Esophagus squamous epithelium (tissue), 5 donors: Measurements from ENCODE around the gene VSIG2. TPM values are rescaled to one million over a fixed set of nuclear protein-coding genes. Genes with fewer than 3 reads are reported as not detected.

Source experiments
- DNase-seq: peaks from one replicate; lab custom pipeline; 2025; lab: John Stamatoyannopoulos, UW
- H3K27ac ChIP-seq, 4 donors: fragments of 200-600 bp; sonication (generic); one replicate each; pipeline ENCODE4 v1.5.1; 2016 to 2019; ENCODE audit warnings: mild to moderate bottlenecking in 1 of 4
- H3K27me3 ChIP-seq, 4 donors: fragments of 200-600 bp; sonication (generic); 1 replicate in 3 of 4; 2 replicates in 1 of 4; pipeline versions ENCODE4 v1.5.1 to v1.6.0; 2017 to 2021; ENCODE audit warnings: antibody characterized with exemption in 1 of 4
- H3K36me3 ChIP-seq, 3 donors: fragments of 200-600 bp; sonication (generic); one replicate each; pipeline ENCODE4 v1.5.1; 2016 to 2019
- H3K4me1 ChIP-seq, 3 donors: fragments of 200-600 bp; sonication (generic); one replicate each; pipeline ENCODE4 v1.5.1; 2017 to 2019
- H3K4me3 ChIP-seq, 4 donors: fragments of 200-600 bp; sonication (generic); 1 replicate in 3 of 4; 2 replicates in 1 of 4; pipeline ENCODE4 v1.5.1; 2016 to 2019; ENCODE audit warnings: mild to moderate bottlenecking in 2 of 4, moderate library complexity in 1 of 4
- H3K9me3 ChIP-seq, 3 donors: fragments of 200-600 bp; sonication (generic); one replicate each; pipeline ENCODE4 v1.5.1; 2016 to 2019
- CTCF ChIP-seq, 6 experiments: fragments of 450-650 bp in 4 of 6; fragments of 200-600 bp in 2 of 6; sonication (generic) in 2 of 6; IDR thresholded peaks; one replicate each; pipeline ENCODE4 v1.5.1; 2016 to 2019; ENCODE audit warnings: antibody characterized with exemption in 6 of 6, mild to moderate bottlenecking in 4 of 6, moderate library complexity in 4 of 6
- POLR2A ChIP-seq, 4 donors: fragments of 450-650 bp; IDR thresholded peaks; one replicate each; pipeline ENCODE4 v1.6.1; 2017; ENCODE audit warnings: antibody characterized with exemption in 4 of 4, mild to moderate bottlenecking in 4 of 4, moderate library complexity in 3 of 4
- WGBS, 2 donors: methylation state at CpG; one replicate each; pipeline ENCODE4 v1.1.5; 2018; 5-methylcytosine and 5-hydroxymethylcytosine counted together
- intact Hi-C: fragments of 100-400 bp; cut with DNase I; formaldehyde crosslinking; loops from one replicate; pipeline ENCODE4 v1.15.0; 2022
- total RNA-seq, 4 donors: library from RNA; depleted of rRNA; stranded (reverse); fragments of >200 nt; gene quantifications; one replicate each; pipeline ENCODE4 v1.1.0, GENCODE V29; 2016
- donor health status: DM: yes; HTN: yes; CAD: no.

VSIG2 gene
- total RNA-seq, 4 donors from 2014 or later, result 5.1 to 10.2 (median 7.6) TPM

- H3K27me3 ChIP-seq, result peaks cover 0 to 74% (median 5%) of the 10 kb centered on the region in 4 donors
- no peak overlapping the region for H3K4me3 ChIP-seq
- H3K4me1 ChIP-seq, result peaks cover 16 to 51% (median 27%) of the 10 kb centered on the region in 3 donors
- TF ChIP-seq POLR2A (IDR thresholded peaks at IDR 0.05) (no peak), CTCF (IDR thresholded peaks at IDR 0.05) (no peak)
- DNase-seq, result no peak
- H3K36me3 ChIP-seq, result peaks cover 0 to 5% (median 0%) of the 10 kb centered on the region in 3 donors
- H3K9me3 ChIP-seq, result no peaks in the 10 kb centered on the region
- intact Hi-C loops, result no loop called here
- H3K27ac ChIP-seq, result no peak overlapping the region
Measured at GRCh38 chr11:124753205-124753604, 1.1 kb upstream of the VSIG2 start.

- no peaks in the 10 kb centered on the region for H3K9me3 ChIP-seq
- intact Hi-C loops, result no loop called here
- peak overlapping the region in 3 of 4 donors; percentile 37 to 50 (median 40) for H3K4me3 ChIP-seq
- peaks cover 11 to 51% (median 23%) of the 10 kb centered on the region in 3 donors for H3K4me1 ChIP-seq
- DNase-seq, result no peak
- peaks cover 0 to 5% (median 0%) of the 10 kb centered on the region in 3 donors for H3K36me3 ChIP-seq
- no peak for TF ChIP-seq CTCF (IDR thresholded peaks at IDR 0.05)
- no peak for TF ChIP-seq POLR2A (IDR thresholded peaks at IDR 0.05)
- H3K27ac ChIP-seq, result no peak overlapping the region
- H3K27me3 ChIP-seq, result peaks cover 0 to 74% (median 4%) of the 10 kb centered on the region in 4 donors
- WGBS, 2 donors, result 71 to 75% methylated on average over 3 to 10 of the region's 10 CpGs
Measured at GRCh38 chr11:124752471-124753102, 532 bp upstream of the VSIG2 start.

- intact Hi-C loops, result no loop called here
- no peak for TF ChIP-seq CTCF (IDR thresholded peaks at IDR 0.05)
- TF ChIP-seq POLR2A (IDR thresholded peaks at IDR 0.05), result no peak
- Histone ChIP-seq H3K27ac (peak overlapping the region in 3 of 4 donors; percentile 28 to 59 (median 32)), H3K36me3 (peaks cover 0 to 5% (median 0%) of the 10 kb centered on the region in 3 donors), H3K27me3 (peaks cover 0 to 74% (median 1%) of the 10 kb centered on the region in 4 donors), H3K9me3 (no peaks in the 10 kb centered on the region), H3K4me1 (peaks cover 11 to 59% (median 29%) of the 10 kb centered on the region in 3 donors), H3K4me3 (peak overlapping the region; percentile 20 to 50 (median 38))
- WGBS, 2 donors, result 80 to 100% methylated on average over 1 of the region's 11 CpGs
- no peak for DNase-seq
Measured at GRCh38 chr11:124751391-124751740, 689 bp downstream of the VSIG2 start.

- no peak for DNase-seq
- H3K4me3 ChIP-seq, result no peak overlapping the region
- intact Hi-C loops, result no loop called here
- H3K9me3 ChIP-seq, result no peaks in the 10 kb centered on the region
- peaks cover 24 to 67% (median 35%) of the 10 kb centered on the region in 3 donors for H3K4me1 ChIP-seq
- H3K27me3 ChIP-seq, result peaks cover 0 to 81% (median 1%) of the 10 kb centered on the region in 4 donors
- H3K27ac ChIP-seq, result peak overlapping the region; percentile 14 to 81 (median 68)
- H3K36me3 ChIP-seq, result peaks cover 0 to 5% (median 0%) of the 10 kb centered on the region in 3 donors
- 54 to 67% methylated on average over 1 of the region's 1 CpG for WGBS, 2 donors
- TF ChIP-seq CTCF (IDR thresholded peaks at IDR 0.05) (no peak), POLR2A (IDR thresholded peaks at IDR 0.05) (no peak)
Measured at GRCh38 chr11:124749912-124750311, 2.1 kb downstream of the VSIG2 start.
